ENCODE results near the gene NEK1. TPM values are rescaled to one million over a fixed set of nuclear protein-coding genes. Genes with fewer than 3 reads are reported as not detected.
A peak's percentile ranks its signal among the peaks of the same experiment; 100 is the strongest.

NEK1 gene
- total RNA-seq, 4 donors from 2014 or later = 15.5 to 31.2 (median 20.3) TPM

- Histone ChIP-seq H3K9me3 (no peaks in the 10 kb centered on the region), H3K27ac (peak overlapping the region; percentile 91 to 97 (median 92)), H3K36me3 (no peaks in the 10 kb centered on the region), H3K4me3 (replicated peaks in 1 of 3) (peak overlapping the region in 2 of 3 donors; percentile 59 to 99), H3K27me3 (no peaks in the 10 kb centered on the region), H3K4me1 (peaks cover 9 to 18% of the 10 kb centered on the region in 2 donors)
- WGBS, 2 donors = 0 to 1% methylated on average over 14 of the region's 14 CpGs
- peak; percentile 29 to 35 for DNase-seq
- TF ChIP-seq POLR2A (IDR thresholded peaks at IDR 0.05) (no peak), CTCF (IDR thresholded peaks at IDR 0.05) (no peak)
- intact Hi-C loops (cut with DNase I) = loop anchor here (5.0 kb wide), 1 partner anchor 136 kb away; the partner anchor contains the start of gene HPF1
Measured at GRCh38 chr4:169620880-169621248, 8.5 kb upstream of the NEK1 start.

GRCh38 chr4:169619958-169620879, 7.8 kb upstream of the NEK1 start, which contains the start of gene CLCN3:
TSS of gene CLCN3 (plus strand) at chr4:169620578. CDS start at chr4:169635929, 15,351 bp downstream.
- peak; percentile 98 to 99 for DNase-seq
- intact Hi-C loops (cut with DNase I) = loop anchor here (5.0 to 10.0 kb wide), 2 partner anchors 137 to 425 kb away; partner anchors contain the start of gene HPF1
- Histone ChIP-seq H3K36me3 (no peaks in the 10 kb centered on the region), H3K27ac (peak within 1 kb of the TSS; percentile 91 to 97 (median 92)), H3K4me3 (replicated peaks in 1 of 3) (peak within 1 kb of the TSS; percentile 57 to 99 (median 59)), H3K9me3 (no peaks in the 10 kb centered on the region), H3K27me3 (no peaks in the 10 kb centered on the region), H3K4me1 (peaks cover 9 to 18% of the 10 kb centered on the region in 2 donors)
- TF ChIP-seq POLR2A (IDR thresholded peaks at IDR 0.05) (peak; percentile 71 to 98), CTCF (IDR thresholded peaks at IDR 0.05) (peak in 1 of 6 experiments; percentile 44)
- WGBS, 2 donors = 0 to 1% methylated on average over 53 to 57 of the region's 67 CpGs

GRCh38 chr4:169619518-169619957, 7.2 kb upstream of the NEK1 start:
- H3K27me3 ChIP-seq = no peaks in the 10 kb centered on the region
- intact Hi-C loops (cut with DNase I) = loop anchor here (10.0 kb wide), 1 partner anchor 425 kb away; no protein-coding TSS in a partner anchor
- WGBS, 2 donors = 2% methylated on average over 12 of the region's 12 CpGs
- peak overlapping the region; percentile 91 to 97 (median 92) for H3K27ac ChIP-seq
- H3K4me1 ChIP-seq = peaks cover 9 to 18% of the 10 kb centered on the region in 2 donors
- H3K4me3 ChIP-seq (replicated peaks in 1 of 3) = peak overlapping the region; percentile 56 to 59 (median 57)
- DNase-seq = peak; percentile 56 to 57
- no peaks in the 10 kb centered on the region for H3K9me3 ChIP-seq
- TF ChIP-seq CTCF (IDR thresholded peaks at IDR 0.05) (peak in 5 of 6 experiments; percentile 14 to 58 (median 52)), POLR2A (IDR thresholded peaks at IDR 0.05) (no peak)
- H3K36me3 ChIP-seq = no peaks in the 10 kb centered on the region

GRCh38 chr4:169618986-169619385, 6.6 kb upstream of the NEK1 start:
- no peak for DNase-seq
- Histone ChIP-seq H3K27ac (peak overlapping the region in 2 of 3 donors; percentile 92 to 97), H3K4me3 (replicated peaks in 1 of 3) (peak overlapping the region in 1 of 3 donors; percentile 59), H3K9me3 (no peaks in the 10 kb centered on the region), H3K36me3 (no peaks in the 10 kb centered on the region), H3K27me3 (no peaks in the 10 kb centered on the region), H3K4me1 (peaks cover 9 to 18% of the 10 kb centered on the region in 2 donors)
- intact Hi-C loops (cut with DNase I) = loop anchor here (10.0 kb wide), 1 partner anchor 426 kb away; no protein-coding TSS in a partner anchor
- 91 to 92% methylated on average over 4 of the region's 4 CpGs for WGBS, 2 donors
- no peak for TF ChIP-seq CTCF (IDR thresholded peaks at IDR 0.05)
- TF ChIP-seq POLR2A (IDR thresholded peaks at IDR 0.05) = no peak
